HCT116 (cell line): ENCODE data around the gene SLC7A1. TPM values are rescaled to one million over a fixed set of nuclear protein-coding genes. Genes with fewer than 3 reads are reported as not detected.

Source experiments
- ATAC-seq: fragments of 200-7000 bp; cut with Tn5 transposase; 2 replicates; pipeline ENCODE4 v1.9.1; 2020; ENCODE audit warnings: mild to moderate bottlenecking, moderate library complexity
- BruUV-seq: library from RNA; stranded (reverse); fragments of 400-500 nt; replicated peaks from 2 replicates; lab custom pipeline; 2021; lab: Mats Ljungman, UMichigan
- CTCF ChIA-PET: fragments of 300-600 bp; sonication (Branson Sonifier 250); formaldehyde crosslinking; loops from one replicate; lab custom pipeline; 2021; ENCODE audit warnings: antibody characterized with exemption; lab: Charles Lee
- POLR2A ChIA-PET: fragments of 300-600, 350-600 bp; sonication (Branson Sonifier 250); formaldehyde crosslinking; loops from one replicate; lab custom pipeline; 2021; ENCODE audit warnings: antibody characterized with exemption; lab: Charles Lee
- RAD21 ChIA-PET, 2 experiments: fragments of 300-600 bp; sonication (Branson Sonifier 250); formaldehyde crosslinking; loops; one replicate each; lab custom pipeline; 2023; ENCODE audit warnings: low total read pairs in 2 of 2; ENCODE audit not compliant: uncharacterized antibody in 2 of 2, unreplicated experiment in 2 of 2, low non-redundant PET in 1 of 2; lab: Charles Lee
- DNase-seq: peaks from one replicate; pipeline ENCODE4 v3.0.0-alpha.2; 2010; ENCODE audit warnings: low read depth, low spot score
- H2AFZ ChIP-seq: fragments of 200-600 bp; shearing (Covaris generic), sonication (generic); 2 replicates; pipeline ENCODE4 v1.6.1; 2017; ENCODE audit warnings: low read depth, mixed run types, mixed read lengths, antibody characterized with exemption, low read length; ENCODE audit not compliant: poor library complexity, severe bottlenecking
- H3K27ac ChIP-seq: 2 replicates; pipeline ENCODE4 v1.5.1; 2012; ENCODE audit warnings: low read depth, low read length
- H3K27me3 ChIP-seq: fragments of 200-600 bp; sonication (generic); 2 replicates; pipeline ENCODE4 v1.6.1; 2016; ENCODE audit warnings: mixed run types, low read length, mixed read lengths; ENCODE audit not compliant: insufficient read depth
- H3K36me3 ChIP-seq, 2 experiments: fragments of 200-500 bp in 1 of 2; fragments of 200-600 bp in 1 of 2; sonication (Bioruptor generic) in 1 of 2; sonication (generic) in 1 of 2; 2 replicates each; pipeline versions ENCODE4 v1.5.1 to v1.6.1; 2014 to 2016; ENCODE audit warnings: low read length in 2 of 2, inconsistent platforms in 1 of 2, mixed read lengths in 1 of 2, mixed run types in 1 of 2; ENCODE audit not compliant: insufficient read depth in 2 of 2, control insufficient read depth in 1 of 2
- H3K4me1 ChIP-seq, 2 experiments: fragments of 200-600 bp in 1 of 2; sonication (generic) in 1 of 2; 2 replicates each; pipeline versions ENCODE4 v1.5.1 to v1.6.1; 2012 to 2017; ENCODE audit warnings: low read length in 2 of 2, inconsistent platforms in 1 of 2, mild to moderate bottlenecking in 1 of 2, mixed read lengths in 1 of 2, mixed run types in 1 of 2, moderate library complexity in 1 of 2; ENCODE audit not compliant: insufficient read depth in 2 of 2, control insufficient read depth in 1 of 2
- H3K4me2 ChIP-seq: fragments of 200-600 bp; sonication (generic); 2 replicates; pipeline ENCODE4 v1.6.1; 2017; ENCODE audit warnings: mixed run types, low read length, mixed read lengths
- H3K4me3 ChIP-seq, 2 experiments: fragments of 200-600 bp in 1 of 2; sonication (generic) in 1 of 2; replicated peaks in 1 of 2; 2 replicates each; pipeline ENCODE4 v1.5.1; 2011 to 2016; ENCODE audit warnings: low read length in 2 of 2, control low read depth in 1 of 2, low read depth in 1 of 2, mild to moderate bottlenecking in 1 of 2, mixed read lengths in 1 of 2, mixed run types in 1 of 2
- H3K79me2 ChIP-seq: fragments of 200-600 bp; sonication (generic); 2 replicates; pipeline ENCODE4 v1.6.1; 2017; ENCODE audit warnings: mild to moderate bottlenecking, mixed run types, low read length, moderate library complexity, mixed read lengths; ENCODE audit not compliant: insufficient read depth
- H3K9ac ChIP-seq: fragments of 200-600 bp; sonication (generic); 2 replicates; pipeline ENCODE4 v1.6.1; 2016; ENCODE audit warnings: low read length, mixed read lengths
- H3K9me2 ChIP-seq: fragments of 200-600 bp; sonication (generic), shearing (Covaris generic); 2 replicates; pipeline ENCODE4 v1.6.1; 2017; ENCODE audit warnings: mixed run types, mild to moderate bottlenecking, moderate library complexity; ENCODE audit not compliant: insufficient read depth
- H3K9me3 ChIP-seq, 2 experiments: fragments of 200-500 bp in 1 of 2; fragments of 200-600 bp in 1 of 2; sonication (Bioruptor generic) in 1 of 2; sonication (generic) in 1 of 2; 2 replicates each; pipeline ENCODE4 v1.6.1; 2014 to 2017; ENCODE audit warnings: low read length in 2 of 2, mixed read lengths in 2 of 2, inconsistent platforms in 1 of 2, low read depth in 1 of 2, mild to moderate bottlenecking in 1 of 2, mixed run types in 1 of 2, moderate library complexity in 1 of 2; ENCODE audit not compliant: control insufficient read depth in 1 of 2, insufficient read depth in 1 of 2
- H4K20me1 ChIP-seq: fragments of 200-600 bp; sonication (generic), shearing (Covaris generic); 2 replicates; pipeline ENCODE4 v1.6.1; 2017; ENCODE audit warnings: mixed run types, mild to moderate bottlenecking, moderate library complexity; ENCODE audit not compliant: insufficient read depth
- CBX3 ChIP-seq: IDR thresholded peaks from 2 replicates; pipeline ENCODE4 v1.6.1; 2012; ENCODE audit warnings: low read depth
- EGR1 ChIP-seq: IDR thresholded peaks from 2 replicates; pipeline ENCODE4 v1.6.1; 2012; ENCODE audit warnings: low read depth
- REST ChIP-seq: IDR thresholded peaks from 2 replicates; pipeline ENCODE4 v1.6.1; 2012; ENCODE audit warnings: low read depth
- TCF7L2 ChIP-seq: IDR thresholded peaks from 2 replicates; pipeline ENCODE4 v1.7.0; 2011; ENCODE audit warnings: borderline replicate concordance, inconsistent platforms; ENCODE audit not compliant: insufficient read depth, insufficient read length; ENCODE audit errors: extremely low read depth
- ZFX ChIP-seq: fragments of 450-650 bp; IDR thresholded peaks from 2 replicates; pipeline ENCODE4 v1.6.1; 2017
- intact Hi-C: fragments of 100-400 bp; cut with micrococcal nuclease; formaldehyde crosslinking; loops from 2 replicates; pipeline ENCODE4 v1.10.0; 2022
- total RNA-seq: library from RNA; stranded (reverse); gene quantifications from one replicate; pipeline ENCODE4 v1.2.1, GENCODE V29; 2021; ENCODE audit not compliant: unreplicated experiment
- TF ChIP-seq, protein P1 (sequence below): IDR thresholded peaks from 2 replicates; pipeline ENCODE4 v1.6.1; 2012

Gene SLC7A1
- total RNA-seq, 1 experiment from 2014 or later = 124 TPM

DNA sequence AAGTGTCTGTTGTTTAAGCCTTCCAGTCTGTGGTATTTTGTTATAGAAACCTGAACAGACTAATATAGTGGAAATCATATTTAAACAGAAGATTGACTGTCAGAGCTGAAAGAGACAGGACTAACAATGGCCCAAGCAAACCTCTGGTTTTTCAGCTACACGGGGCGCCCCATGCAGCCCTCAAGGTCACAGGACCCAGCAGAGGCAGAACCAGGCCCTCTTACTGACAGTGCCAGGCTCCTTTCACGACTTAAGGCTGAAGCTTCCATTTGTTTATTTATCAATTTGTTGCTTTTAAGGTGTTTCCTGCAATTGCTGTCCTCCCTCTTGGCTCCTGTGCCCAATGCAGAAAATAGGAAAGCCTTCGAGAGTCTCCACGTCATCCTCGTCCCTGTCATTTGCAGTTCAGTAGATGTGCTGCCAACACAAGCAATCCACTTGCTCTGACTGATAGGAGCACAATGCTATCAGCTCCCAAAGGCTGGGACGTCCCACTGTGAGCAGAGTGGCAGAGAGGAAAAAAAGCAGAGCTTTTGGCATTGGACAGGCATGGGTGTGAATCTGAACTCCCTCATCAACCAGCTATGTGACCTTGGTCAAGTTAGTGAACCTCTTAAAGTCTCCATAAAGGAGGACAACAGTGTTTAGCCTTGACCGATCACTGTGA lies 10.5 kb upstream of the SLC7A1 start (continued):
- TF ChIP-seq, protein P1, sequence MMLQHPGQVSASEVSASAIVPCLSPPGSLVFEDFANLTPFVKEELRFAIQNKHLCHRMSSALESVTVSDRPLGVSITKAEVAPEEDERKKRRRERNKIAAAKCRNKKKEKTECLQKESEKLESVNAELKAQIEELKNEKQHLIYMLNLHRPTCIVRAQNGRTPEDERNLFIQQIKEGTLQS = no peak
- TF ChIP-seq, all 23 proteins: peak for 0

DNA sequence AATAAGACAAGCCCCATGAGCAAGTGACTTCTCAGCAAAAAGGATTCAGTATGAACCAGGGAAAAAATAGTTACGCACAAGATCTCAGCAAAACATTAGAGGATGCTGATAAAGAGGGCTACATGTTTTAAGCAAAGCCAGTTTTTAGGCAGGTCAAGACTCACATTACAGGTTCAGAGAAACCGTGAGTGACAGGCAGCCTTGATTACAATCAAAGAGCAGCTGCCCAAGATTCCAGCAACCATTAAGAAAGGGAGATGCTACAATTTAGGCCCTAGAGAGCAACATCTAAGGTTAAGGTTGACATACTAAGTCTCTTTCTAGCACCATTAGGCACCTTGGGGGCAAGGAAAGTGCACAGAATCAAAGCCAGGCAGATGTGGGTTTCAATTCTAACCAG lies 2.8 kb upstream of the SLC7A1 start:
- CTCF ChIA-PET = no interaction called here
- intact Hi-C loops = loop anchor here (10.0 kb wide), 1 partner anchor 246 kb away; no protein-coding TSS in a partner anchor
- TF ChIP-seq CBX3 (no peak), ZFX (no peak), EGR1 (no peak), TCF7L2 (no peak), REST (no peak)
- RAD21 ChIA-PET = no interaction called here
- BruUV-seq = no TSS peak
- Histone ChIP-seq H3K4me1 (peaks cover 8 to 15% of the 10 kb centered on the region in 2 experiments), H2AFZ (no peak overlapping the region), H3K9me2 (no peaks in the 10 kb centered on the region), H3K4me3 (no peak overlapping the region), H3K4me2 (no peak overlapping the region), H3K9me3 (no peaks in the 10 kb centered on the region), H3K27me3 (0 out of 2 replicates have a peak, but pooled peaks cover 4% of the 10 kb centered on the region), H3K9ac (no peak overlapping the region), H4K20me1 (no peaks in the 10 kb centered on the region), H3K36me3 (no peaks in the 10 kb centered on the region), H3K79me2 (peaks cover 18% of the 10 kb centered on the region), H3K27ac (no peak overlapping the region)
- DNase-seq = no peak
- POLR2A ChIA-PET = no interaction called here
- no peak for ATAC-seq
